Stimulated activated CD4-positive, alpha-beta T cell treated with anti-CD3 and anti-CD28 coated beads, Interleukin-4, amount 100 ng/mL, for 1 hour (primary cell): ENCODE results near the gene POLR3B.
"Not testable (repeated sequence)": the region's sequence is repeated elsewhere in the genome, so short reads cannot be mapped to it uniquely, and the experiment has no call there.

Source experiments
- DNase-seq: peaks from one replicate; pipeline ENCODE4 v3.0.0-alpha.2; 2020

POLR3B gene

DNA sequence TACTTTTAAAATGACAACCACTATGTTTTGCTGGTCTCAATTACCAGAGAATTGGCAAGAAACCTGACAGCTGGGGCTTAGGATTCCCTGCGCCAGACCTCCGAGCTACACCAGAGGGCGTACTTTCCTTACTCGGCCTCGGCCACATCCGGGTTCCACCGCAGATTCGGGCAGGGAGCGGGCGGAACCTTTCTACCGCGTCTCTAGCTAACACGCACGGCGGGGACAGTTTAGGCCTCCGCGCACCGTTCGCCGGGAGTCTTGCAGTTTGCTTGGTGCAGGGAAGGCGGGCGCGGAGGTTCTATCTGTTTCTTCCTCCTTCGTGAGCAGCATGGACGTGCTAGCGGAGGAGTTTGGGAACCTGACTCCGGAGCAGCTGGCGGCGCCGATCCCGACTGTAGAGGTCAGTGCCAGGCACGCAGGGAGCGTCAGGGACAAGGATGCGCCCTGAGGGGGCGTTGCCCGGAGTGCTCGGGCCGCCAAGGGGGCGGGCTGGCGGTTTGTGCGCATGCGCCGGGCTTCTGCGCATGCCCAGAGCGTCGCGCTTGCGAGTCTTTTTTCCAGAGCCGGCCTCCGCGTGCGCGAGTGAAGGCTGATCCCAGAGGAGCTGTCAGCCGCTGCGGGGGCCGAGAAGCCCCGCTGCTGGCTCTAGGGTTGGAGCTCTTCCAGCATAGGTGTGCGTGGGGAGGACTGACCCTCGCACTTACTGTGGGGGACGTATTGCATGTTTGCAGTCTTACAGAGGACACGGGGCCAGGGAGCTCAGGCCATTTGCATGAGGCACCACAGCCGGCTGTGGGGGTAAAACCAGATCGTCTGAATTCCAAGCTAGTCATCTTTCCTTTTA is at the start of gene POLR3B:
POLR3B (plus strand) TSS at position 200 of the 847 bp plus-strand sequence; CDS start at position 332, 132 bp downstream.
- peak; percentile 95 for DNase-seq

DNA sequence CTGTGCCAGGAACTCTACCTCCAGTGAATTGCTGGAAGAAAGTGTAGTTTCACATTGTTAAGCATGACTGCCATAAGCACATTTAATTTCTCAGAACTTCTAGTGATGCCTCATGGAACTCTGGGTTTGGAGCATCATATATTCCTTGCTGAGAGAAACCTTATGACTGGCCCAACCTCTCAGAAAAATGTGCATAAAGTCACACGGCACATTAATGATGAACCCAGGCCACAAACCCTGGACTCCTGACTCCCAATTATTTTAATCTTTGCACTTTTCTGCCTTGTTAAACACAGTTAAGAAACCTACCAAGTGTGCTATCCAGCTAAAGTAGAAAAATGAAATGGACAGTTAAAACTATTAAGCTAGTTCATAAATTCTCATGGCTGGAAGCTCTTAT is 49.4 kb upstream of the POLR3B start:
- no peak for DNase-seq

DNA sequence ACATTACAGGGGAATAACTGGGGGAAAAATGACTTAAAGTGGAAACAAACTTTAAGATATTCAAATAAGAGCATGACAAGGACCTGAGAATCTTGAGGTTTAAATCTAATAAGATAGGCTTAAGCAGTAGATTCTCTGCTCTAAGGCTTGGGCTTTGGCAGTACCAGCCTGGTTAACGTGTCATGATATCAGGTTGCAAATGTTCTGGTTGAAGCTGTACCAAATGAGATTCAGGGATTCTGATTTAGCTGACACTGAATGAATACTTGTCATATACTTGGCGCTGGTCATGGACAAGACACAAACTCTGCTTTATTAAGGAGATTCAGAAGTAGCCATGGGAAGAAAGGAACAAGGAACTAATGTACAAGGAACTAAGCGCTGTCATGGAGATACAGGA is 48.9 kb upstream of the POLR3B start:
- no peak for DNase-seq

DNA sequence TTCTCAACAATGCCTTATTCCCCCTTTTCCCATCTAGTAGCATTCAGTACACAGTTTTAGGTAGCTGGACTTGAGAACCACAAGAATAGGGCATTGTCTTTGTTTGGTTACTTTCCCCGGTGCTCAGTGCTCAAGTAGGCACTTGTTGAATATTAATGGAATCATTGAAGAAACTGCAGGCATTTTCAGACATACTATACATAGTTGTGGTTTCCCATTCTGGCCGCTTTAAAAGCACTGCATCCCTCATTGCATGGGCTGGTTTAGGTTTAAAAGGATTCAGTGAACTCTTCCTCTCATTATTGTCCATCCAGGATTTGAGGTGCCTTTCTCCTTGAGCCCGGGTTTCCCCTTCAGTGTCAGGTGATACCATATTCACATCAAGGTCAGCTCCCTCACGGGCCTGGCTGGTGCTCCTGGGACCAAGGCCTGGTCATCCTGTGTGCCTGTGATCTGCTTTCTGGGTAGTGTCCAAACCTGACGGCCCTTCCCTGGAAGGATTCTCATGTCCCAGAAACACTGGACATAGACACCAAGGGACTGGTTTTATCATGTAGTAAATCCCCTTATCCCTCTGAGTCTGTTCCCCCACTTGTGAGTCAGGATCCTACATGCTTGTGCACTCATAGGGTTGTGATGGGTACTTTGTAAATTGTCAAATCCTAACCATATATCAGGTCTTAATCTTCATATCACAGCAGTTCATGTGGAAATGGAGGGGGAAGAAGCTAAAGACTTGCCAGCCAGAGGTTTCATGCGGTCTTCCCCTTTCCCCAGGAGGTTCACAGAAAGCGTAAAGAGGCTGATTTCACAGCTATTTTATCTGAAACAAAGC is 47.7 kb upstream of the POLR3B start:
- no peak for DNase-seq

DNA sequence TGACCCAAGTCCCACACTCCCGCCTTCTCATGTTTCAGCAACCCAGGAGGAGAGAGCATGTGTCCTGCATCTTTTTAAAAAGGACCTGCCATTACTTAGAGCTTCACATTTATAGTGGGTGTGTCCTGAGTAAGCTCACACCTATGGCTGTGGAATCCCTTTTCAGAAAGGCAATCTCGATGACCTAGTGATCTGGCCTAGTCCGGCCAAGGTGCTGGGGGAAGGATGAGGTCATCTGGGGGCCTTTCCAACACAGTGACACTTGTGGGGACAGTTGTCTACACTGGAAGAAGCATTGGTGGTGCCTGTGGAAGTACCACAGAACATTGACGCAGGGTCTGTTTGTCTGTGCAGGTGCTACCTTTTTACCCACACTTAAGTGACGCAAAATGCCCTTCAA is 46.9 kb upstream of the POLR3B start:
- DNase-seq = no peak

DNA sequence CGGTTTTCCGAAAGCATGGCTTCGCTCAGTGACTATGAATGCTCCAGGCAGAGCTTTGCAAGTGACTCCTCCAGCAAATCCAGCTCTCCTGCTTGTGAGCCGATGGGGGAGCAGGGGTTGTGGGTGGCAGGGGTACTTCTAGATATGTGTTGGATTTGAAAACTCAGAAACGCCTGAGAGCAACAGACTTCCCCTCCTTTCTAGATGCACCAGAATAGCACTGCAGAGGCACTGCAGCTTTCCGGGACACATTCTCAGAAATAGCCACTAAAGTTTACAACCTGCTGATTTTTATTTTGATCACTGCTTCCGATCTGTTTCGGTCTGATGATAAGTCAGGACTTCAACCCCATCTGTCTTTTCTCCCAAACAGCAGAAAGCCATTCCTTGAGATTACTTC is 46.4 kb upstream of the POLR3B start:
- DNase-seq = no peak

DNA sequence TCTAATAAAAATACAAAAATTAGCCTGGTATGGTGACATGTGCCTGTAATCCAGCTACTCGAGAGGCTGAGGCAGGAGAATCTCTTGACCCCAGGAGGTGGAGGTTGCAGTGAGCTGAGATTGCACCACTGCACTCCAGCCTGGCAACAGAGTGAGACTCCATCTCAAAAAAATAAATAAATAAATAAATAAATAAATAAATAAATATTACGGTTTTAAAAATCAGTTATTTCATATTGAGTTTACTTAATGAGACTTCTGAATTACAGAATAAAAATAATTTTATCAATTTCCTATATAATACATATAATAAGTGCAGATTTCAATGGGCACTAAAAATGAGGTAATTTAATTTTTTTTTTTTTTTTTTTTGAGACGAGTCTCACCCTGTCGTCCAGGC is 44.1 kb upstream of the POLR3B start:
- not testable (repeated sequence) for DNase-seq

DNA sequence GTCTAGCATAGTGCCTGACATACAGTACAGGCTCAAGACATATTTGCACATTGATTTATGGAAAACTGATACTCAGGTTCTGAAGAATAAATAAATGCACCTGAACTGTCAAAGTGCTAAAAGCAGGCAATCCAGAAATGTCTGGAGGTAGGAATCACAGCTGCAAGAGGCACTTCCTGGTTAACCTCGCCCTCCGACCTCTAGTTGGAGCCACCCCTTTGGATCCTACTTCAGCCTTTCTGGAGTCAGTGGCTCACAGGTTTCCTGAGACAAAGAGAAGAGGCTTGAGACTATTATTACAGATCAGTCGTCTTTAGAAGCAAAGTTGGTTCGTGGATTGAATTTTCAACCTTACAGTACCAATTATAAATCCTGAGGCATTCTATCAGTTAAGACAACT is 42.0 kb upstream of the POLR3B start:
- DNase-seq = no peak

DNA sequence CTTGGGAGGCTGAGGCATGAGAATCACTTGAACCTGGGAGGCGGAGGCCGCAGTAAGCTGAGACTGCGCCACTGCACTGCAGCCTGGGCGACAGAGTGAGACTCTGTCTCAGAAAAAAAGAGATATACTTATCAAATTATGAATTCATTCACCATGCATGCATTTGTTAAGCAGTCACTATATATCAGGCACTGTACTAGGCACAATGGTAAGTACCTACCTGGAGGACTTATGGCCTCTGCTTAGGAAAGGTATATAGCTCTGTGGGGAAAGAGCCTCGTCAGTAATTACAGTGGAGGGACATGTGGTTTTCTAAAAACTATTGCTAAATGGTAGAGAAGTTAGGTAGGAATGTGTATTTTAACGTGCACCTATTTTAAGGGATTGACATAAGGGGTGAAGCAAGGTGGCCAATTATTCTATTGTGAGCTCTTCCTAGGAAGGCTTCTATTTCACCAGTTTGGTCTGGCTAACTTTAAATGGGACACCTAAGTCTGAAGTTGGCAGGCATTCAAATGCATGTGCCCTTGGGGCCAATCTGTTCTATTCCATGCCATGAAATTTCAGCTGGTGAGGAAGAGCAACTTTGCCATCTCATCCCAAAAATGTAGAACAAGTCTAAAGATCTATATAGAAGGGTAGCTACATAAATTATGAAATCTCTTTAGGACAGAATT is 40.0 kb upstream of the POLR3B start:
- DNase-seq = no peak

DNA sequence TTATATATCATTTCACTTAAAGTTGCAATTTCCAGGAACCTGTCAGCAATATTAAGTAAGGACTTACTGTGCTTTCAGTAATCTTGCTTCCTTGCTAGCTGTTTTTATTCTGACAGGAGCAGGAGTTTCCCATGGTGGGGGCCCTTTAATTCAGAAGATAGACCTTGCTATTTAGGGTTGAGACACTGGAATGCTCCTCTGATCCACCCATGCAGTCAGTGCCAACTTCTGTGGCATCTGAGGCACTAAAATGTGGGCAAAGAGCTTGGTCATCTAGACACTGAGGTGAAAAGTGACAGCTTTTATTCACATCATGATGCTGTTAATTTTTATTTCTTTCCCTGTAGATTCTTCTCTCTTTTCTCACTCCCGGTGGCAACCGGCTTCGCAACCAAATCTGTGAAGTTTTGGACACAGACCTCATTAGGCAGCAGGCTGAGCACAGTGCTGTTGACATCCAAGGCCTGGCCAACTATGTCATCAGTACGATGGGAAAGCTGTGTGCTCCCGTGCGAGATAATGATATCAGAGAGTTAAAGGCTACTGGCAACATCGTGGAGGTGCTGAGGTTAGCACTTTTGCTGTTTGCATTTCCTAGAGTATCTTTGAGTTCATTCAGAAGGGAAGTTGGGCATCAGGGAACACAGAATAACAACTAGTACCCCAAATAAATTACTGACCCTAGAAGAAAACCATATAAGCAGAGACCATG is 36.3 kb upstream of the POLR3B start:
- no peak for DNase-seq

DNA sequence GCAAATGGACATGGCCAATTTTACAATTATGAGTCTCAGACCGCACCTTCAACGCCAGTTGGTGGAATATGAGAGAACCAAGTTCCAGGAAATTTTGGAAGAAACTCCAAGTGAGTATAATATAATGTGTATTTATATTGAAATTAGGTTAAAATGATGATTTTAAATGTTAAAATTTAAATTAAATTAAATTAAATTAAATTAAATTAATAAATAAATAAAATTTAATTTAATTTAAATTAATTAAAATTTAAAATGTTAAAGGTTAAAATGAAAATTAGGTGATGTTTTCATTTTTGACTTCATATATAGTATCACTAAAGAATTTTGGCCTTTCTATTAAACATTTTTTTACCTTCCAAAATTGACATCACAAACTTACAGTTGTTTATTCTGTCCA is 34.0 kb upstream of the POLR3B start:
- no peak for DNase-seq

DNA sequence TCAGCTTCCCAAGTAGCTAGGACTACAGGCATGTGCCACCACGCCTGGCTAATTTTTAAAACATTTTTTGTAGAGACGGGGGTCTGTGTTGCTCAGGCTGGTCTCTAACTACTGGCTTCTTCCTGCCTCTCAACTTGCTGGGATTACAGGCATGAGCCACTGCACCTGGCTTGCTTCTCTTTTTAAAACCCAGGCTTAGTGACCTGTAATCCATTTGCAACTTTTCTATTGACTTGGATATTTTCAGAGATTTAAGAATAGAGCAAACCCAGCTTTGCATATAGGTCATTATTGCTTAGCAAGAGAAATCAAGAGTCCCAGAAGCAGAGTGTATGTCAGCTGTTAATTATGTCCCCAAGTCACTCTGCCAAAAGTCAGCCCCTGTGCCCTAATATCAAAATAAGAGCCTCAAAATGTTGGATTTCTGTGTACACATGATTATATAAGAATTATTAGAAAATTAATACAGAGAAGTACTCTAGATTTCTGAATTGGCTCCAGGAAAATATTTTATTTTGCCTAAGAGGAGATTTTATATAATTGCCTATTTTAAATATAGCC is 30.2 kb upstream of the POLR3B start:
- DNase-seq = no peak

DNA sequence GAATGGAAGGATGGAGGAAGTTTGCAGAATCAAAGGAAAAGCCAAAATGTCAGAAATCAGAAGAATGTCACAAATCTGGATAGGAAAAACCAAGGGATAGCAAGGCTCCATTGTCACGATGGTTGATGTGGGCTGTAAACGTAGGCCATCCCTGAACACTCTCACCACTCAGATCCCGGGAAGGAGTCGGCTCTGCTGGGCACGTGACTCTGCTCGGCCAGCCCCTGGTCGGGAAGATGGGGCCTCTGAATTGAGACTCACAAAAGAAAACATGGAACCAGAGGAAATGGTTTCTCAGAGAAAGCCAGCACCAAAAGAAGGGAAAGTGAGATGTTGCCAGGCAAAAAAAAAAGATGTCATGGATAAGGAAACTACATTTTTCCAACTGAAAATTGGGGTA is 28.8 kb upstream of the POLR3B start:
- DNase-seq = no peak

DNA sequence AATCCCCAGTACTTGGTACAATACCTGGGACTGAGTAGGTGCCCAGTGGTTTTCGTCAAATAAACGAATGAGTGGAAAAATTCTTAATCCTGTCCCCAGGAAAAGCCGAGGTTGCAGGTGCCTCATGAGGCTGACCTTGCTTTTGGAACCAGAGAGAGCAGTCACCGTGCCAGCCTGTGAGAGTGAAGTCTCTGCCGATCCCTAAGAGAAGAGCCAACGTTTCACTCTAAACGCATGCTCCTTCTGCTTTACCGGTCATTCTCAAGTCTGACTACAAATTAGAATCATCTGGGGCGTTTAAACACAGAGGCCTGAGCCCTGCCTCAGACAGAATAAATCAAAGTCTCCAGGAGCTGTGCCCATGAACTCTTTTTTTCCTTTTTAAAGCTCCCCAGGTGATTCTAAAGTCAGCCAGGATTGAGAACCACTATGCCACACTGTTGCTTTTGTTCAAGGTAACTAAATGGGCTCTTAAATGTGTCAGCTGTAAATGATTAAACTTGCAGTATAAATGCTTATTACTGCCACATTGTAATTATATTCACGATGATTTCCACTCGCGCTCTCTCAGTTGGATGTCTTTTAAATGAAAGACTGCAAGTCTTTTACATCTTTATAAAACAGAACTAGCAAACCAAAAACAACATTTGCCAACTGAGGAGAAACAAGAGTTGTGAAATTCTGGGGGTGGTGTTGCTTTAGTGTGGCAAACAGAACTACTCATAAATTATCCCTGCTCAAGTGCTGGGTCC is 28.1 kb upstream of the POLR3B start:
- DNase-seq = no peak

DNA sequence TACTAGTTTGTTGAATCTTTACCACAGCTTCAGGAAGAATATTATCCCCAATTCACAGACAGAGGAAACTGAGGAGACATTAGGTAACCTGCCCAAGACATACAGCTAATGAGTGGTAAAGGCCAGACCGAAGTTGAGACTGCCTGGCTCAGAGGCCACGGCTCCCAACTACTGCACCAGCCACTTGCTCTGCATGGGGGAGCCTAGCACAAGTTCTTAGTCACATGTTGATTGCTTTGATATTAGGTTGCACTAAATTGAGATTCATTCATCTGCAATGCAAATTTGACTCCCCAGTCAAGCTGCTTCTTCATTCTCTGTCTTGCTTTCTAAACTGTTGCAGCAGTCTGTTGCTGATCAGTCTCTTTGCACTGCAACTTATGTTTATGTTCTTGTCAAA is 25.9 kb upstream of the POLR3B start:
- no peak for DNase-seq

DNA sequence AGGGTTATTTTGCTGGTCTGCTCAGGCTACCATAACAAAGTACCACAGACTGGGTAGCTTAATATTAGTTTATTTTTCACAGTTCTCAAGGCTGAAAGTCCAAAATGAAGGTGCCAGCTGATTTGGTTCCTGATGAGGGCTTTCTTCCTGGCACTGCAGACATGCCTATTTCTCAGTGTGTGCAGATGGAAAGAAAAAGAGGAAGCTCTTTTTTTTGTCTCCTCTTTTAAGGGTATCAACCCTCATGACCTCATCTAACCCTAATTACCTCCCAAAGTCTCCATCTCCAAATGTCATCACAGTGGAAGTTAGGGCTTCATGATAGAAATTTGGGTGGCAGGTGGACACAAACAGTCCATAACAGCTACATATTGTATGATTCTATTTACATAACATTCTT is 25.0 kb upstream of the POLR3B start:
- DNase-seq = no peak

DNA sequence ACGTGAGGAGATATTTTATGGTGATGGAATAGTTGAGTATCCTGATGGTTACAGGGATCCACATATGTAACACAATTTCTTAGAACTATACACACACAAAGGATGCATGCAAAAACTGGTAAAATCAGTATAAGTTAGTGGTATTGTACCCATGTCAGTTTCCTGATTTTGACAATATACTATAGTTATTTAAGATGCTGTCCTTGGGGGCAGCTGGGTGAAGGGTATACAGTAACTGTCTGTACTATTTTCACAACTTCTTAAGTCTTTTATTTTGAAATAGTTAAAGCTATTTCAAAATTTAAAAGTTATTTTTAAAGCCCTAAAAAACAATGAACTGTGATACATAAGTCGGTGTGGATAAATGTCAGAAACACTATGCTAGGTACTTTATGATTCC is 24.5 kb upstream of the POLR3B start:
- no peak for DNase-seq

DNA sequence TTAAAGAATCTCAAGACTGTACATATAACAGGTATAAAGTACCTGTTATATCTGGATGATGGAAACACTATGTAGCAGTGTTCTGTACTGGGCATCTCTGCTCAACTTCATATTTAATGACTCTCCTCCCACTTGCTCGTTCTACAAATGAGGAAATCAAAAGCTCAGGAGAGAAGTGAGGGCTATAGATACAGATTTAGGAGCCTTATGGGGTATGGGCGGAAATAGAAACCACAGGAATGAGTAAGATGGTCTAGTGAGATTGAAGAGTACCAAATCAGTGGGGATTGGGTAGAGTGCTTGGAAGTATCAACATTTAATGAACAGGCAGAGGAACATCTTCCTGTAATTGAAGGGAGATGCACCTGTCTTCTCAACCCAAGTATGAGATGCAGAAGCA is 23.8 kb upstream of the POLR3B start:
- DNase-seq = no peak

DNA sequence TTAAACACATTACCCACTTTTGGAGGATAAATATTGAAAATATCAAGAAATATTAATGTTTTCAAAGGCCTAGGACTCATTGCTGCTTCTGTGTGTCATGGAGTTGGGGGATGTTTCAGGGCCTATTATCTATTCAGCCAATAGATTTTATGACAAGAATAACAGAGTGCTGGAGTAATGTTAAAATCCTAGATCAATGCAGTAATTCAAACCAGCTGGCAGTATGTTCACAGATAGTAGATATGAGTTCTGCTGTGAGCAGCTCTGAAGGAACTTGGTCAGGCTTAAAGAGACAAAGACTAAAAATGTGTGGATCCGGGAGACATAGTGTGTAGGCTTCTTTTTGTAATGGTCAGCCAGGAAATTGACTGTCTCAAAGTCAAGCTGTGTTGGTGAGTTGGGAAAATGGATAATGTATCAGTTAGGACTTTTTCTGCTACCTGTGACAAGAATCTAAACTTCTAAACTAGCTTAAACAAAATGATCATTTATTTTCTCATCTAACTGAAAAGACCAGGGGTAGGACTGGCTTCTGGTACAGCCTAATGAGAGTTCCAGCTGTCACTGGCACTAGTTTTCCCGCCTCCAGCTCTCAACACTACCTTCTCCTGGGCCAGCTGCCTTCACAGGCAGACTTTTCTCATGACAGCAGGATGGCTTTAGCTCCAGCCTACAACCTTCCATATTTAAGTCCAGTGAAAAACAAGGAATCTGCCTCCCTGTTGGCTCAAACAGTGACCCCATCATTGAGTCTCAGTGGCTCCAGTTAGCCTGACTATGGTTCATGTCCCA is 16.3 kb upstream of the POLR3B start:
- DNase-seq = no peak

DNA sequence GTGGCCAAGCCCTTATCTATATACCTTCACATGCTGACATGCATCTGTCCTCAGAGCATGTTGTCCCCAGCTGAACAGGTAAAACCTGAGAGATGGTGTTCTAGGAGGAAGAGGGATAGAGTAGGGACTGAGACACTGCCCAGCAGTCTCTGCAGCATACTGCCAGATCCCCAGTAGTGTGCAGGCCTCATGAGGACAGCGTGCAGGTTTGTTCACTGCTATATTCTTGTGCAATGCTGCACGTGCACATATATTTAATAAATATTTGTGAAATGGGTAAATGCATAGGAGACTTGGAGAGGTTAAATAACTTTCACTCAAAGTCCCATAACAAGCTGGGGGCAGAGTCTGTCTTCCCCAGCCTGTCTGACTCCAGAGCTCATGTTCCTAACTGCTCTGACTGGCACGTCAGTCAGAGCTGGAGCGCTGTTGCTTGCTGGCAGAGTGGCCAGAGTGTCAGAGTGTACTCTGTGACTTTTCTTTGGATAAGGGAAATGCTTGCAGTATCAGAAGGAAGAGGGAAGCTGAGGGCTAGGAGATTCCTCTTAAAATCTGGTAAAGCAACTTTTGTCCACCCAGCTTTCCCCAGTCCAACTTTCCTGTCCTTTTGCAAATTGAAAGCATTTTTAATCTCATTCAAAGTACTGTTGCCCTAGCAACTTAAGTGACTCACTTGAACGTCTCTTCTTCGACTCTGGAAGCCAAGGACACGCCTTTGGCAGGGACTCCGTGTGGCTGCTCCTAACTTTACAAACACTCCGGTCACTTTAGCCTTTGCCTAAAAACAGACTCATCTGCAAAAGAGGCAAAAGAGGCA is 14.9 kb upstream of the POLR3B start:
- DNase-seq = no peak
